Activated CD4-positive, alpha-beta T cell treated with anti-CD3 and anti-CD28 coated beads, Interleukin-2, amount 10 ng/mL, durations not matched to agents 24 days and 14 days (primary cell): ENCODE measurements around the gene CALML6. TPM values are rescaled to one million over a fixed set of nuclear protein-coding genes. Genes with fewer than 3 reads are reported as not detected.

ENCODE experiments used
- DNase-seq: peaks from one replicate; pipeline ENCODE4 v3.0.0; 2022
- H3K27ac Mint-ChIP-seq: one replicate; pipeline ENCODE4 v1.8.0; 2022; ENCODE audit warnings: mild to moderate bottlenecking, mixed read lengths
- H3K27me3 Mint-ChIP-seq: one replicate; pipeline ENCODE4 v1.8.0; 2022; ENCODE audit warnings: mixed read lengths
- H3K36me3 Mint-ChIP-seq: one replicate; pipeline ENCODE4 v1.8.0; 2022; ENCODE audit warnings: low read depth, mild to moderate bottlenecking, mixed read lengths
- H3K4me1 Mint-ChIP-seq: one replicate; pipeline ENCODE4 v1.8.0; 2021; ENCODE audit warnings: mixed read lengths
- H3K4me3 Mint-ChIP-seq: one replicate; pipeline ENCODE4 v1.8.0; 2022; ENCODE audit warnings: mild to moderate bottlenecking, moderate library complexity, mixed read lengths
- H3K9me3 Mint-ChIP-seq: one replicate; pipeline ENCODE4 v1.8.0; 2021; ENCODE audit warnings: mixed read lengths
- intact Hi-C: fragments of 100-400 bp; cut with micrococcal nuclease; formaldehyde crosslinking; loops from one replicate; pipeline ENCODE4 v1.15.1; 2023
- total RNA-seq: library from RNA; stranded (reverse); gene quantifications from 2 replicates; pipeline ENCODE4 v1.2.3, GENCODE V29; 2022

The CALML6 gene
- total RNA-seq, 1 donor from 2014 or later = not detected

DNA sequence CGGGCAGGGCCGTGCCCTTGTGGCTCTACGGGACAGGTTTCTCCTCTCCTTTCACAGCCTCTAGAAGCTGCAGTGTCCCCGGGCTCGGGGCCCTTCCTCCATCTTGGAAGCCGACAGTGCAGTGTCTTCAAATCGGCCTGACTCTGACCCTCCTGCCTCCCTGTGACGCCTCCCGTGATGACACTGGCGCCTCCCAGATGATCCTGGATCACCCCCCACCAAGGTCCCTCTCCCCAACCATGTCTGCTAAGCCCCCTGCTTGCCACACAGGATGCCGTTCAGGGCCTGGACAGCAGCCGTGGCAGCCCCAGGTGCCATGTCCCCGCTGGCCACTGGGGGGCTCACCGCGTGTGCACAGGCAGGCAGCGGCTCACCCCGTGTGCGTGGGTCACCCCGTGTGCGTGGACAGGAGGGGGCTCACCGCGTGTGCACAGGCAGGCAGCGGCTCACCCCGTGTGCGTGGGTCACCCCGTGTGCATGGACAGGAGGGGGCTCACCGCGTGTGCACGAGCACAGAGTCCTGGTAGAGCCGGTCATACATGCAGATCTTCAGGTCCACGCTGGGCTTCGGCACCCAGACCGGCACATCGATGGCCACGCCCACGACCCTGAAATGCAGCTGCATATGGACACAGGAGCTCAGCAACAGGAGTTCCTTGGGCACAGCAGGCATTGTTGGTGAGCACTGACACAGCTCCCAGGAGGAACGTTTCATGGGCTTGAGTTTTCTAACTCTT is 28.9 kb downstream of the CALML6 start:
- peak; percentile 84 for DNase-seq
- no peaks in the 10 kb centered on the region for H3K4me1 Mint-ChIP-seq
- no peaks in the 10 kb centered on the region for H3K36me3 Mint-ChIP-seq
- intact Hi-C loops = no loop called here
- no peak overlapping the region for H3K27ac Mint-ChIP-seq
- H3K4me3 Mint-ChIP-seq = no peak overlapping the region
- H3K27me3 Mint-ChIP-seq = no peaks in the 10 kb centered on the region
- no peaks in the 10 kb centered on the region for H3K9me3 Mint-ChIP-seq

- Mint-ChIP-seq H3K27me3 (no peaks in the 10 kb centered on the region), H3K36me3 (no peaks in the 10 kb centered on the region), H3K9me3 (peaks cover 2% of the 10 kb centered on the region), H3K4me3 (no peak overlapping the region), H3K27ac (no peak overlapping the region), H3K4me1 (no peaks in the 10 kb centered on the region)
- no peak for DNase-seq
- intact Hi-C loops = no loop called here
Measured at GRCh38 chr1:1945782-1946393, 30.8 kb downstream of the CALML6 start.

- no peaks in the 10 kb centered on the region for H3K36me3 Mint-ChIP-seq
- peaks cover 8% of the 10 kb centered on the region for H3K9me3 Mint-ChIP-seq
- H3K27me3 Mint-ChIP-seq = no peaks in the 10 kb centered on the region
- DNase-seq = no peak
- H3K4me1 Mint-ChIP-seq = no peaks in the 10 kb centered on the region
- H3K4me3 Mint-ChIP-seq = no peak overlapping the region
- H3K27ac Mint-ChIP-seq = no peak overlapping the region
- intact Hi-C loops = no loop called here
Measured at GRCh38 chr1:1946540-1946939, 31.5 kb downstream of the CALML6 start.

DNA sequence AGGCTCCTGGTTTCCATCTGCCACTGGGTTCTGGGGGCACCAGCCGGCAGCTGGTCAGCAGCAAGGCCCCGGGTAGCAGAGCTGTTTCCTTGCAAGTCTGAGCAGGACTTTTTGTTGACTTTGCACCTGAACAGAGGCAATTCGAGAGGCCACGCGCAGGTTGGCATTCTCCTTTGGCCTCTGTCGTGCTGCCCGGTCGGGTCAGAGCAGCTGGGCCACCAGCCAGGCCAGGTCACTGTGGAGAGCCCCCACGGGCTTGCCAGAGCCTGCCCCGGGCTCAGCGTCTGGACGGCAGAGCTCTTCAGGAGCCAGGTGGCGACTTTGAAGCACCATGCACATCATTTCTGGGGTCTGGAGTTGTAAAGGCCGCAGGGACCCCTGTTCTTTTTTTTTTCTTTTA is 32.4 kb downstream of the CALML6 start:
- no peaks in the 10 kb centered on the region for H3K36me3 Mint-ChIP-seq
- intact Hi-C loops = no loop called here

DNA sequence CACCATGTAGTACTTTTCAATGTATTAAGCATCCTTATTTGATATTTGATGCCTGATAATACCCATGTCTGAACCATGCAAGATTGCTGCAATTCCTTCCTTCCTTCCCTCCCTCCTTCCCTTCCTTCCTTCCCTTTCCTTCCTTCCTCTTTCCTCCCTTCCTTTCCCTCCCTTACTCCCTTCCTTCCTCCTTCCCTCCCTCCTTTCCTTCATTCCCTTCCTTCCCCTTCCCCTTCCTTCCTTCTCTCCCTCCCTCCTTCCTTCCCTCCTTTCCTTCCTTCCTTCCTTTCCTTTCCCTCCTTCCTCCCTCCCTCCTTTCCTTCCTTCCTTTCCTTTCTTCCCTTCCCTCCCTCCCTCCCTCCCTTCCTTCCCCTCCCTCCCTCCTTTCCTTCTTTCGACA is 33.7 kb downstream of the CALML6 start:
- H3K4me1 Mint-ChIP-seq = no peaks in the 10 kb centered on the region
- H3K36me3 Mint-ChIP-seq = no peaks in the 10 kb centered on the region
- no peak overlapping the region for H3K27ac Mint-ChIP-seq
- no peaks in the 10 kb centered on the region for H3K27me3 Mint-ChIP-seq
- peaks cover 10% of the 10 kb centered on the region for H3K9me3 Mint-ChIP-seq
- H3K4me3 Mint-ChIP-seq = no peak overlapping the region
- DNase-seq = no peak
- intact Hi-C loops = no loop called here

More for the DNA sequence above, 32.4 kb downstream of the CALML6 start:
- no peaks in the 10 kb centered on the region for H3K4me1 Mint-ChIP-seq
- no peak overlapping the region for H3K27ac Mint-ChIP-seq
- no peak for DNase-seq
- H3K9me3 Mint-ChIP-seq = peaks cover 10% of the 10 kb centered on the region
- H3K27me3 Mint-ChIP-seq = no peaks in the 10 kb centered on the region
- no peak overlapping the region for H3K4me3 Mint-ChIP-seq

GRCh38 chr1:1950940-1951339 is 35.9 kb downstream of the CALML6 start:
- Mint-ChIP-seq H3K36me3 (no peaks in the 10 kb centered on the region), H3K9me3 (peaks cover 10% of the 10 kb centered on the region), H3K4me3 (no peak overlapping the region), H3K4me1 (no peaks in the 10 kb centered on the region), H3K27ac (no peak overlapping the region), H3K27me3 (no peaks in the 10 kb centered on the region)
- intact Hi-C loops = no loop called here
- DNase-seq = no peak

DNA sequence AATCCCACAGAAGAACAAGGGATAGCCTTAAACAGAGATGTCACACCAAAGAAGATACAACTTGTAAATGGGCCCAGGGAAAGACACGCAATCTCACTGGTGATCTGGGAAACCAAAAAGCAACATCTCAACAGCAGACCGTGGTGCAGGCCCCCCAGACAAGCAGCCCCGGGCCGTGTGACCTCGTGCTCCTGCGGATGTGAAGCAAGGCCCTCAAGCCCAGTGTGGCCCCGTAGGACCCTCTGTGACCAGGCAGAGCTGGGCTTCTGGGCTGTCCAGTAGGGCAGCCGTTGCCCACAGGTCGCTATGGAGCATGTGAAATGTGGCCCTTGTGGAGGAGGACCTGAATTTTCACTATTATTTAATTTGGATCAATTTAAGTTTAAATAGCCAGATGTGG is 39.0 kb downstream of the CALML6 start:
- DNase-seq = no peak
- Mint-ChIP-seq H3K9me3 (peaks cover 10% of the 10 kb centered on the region), H3K4me1 (no peaks in the 10 kb centered on the region), H3K4me3 (no peak overlapping the region), H3K27me3 (no peaks in the 10 kb centered on the region), H3K36me3 (no peaks in the 10 kb centered on the region), H3K27ac (no peak overlapping the region)
- intact Hi-C loops = no loop called here

- no peaks in the 10 kb centered on the region for H3K36me3 Mint-ChIP-seq
- H3K4me3 Mint-ChIP-seq = no peak overlapping the region
- no peaks in the 10 kb centered on the region for H3K27me3 Mint-ChIP-seq
- peaks cover 10% of the 10 kb centered on the region for H3K9me3 Mint-ChIP-seq
- H3K27ac Mint-ChIP-seq = no peak overlapping the region
- DNase-seq = no peak
- intact Hi-C loops = no loop called here
- no peaks in the 10 kb centered on the region for H3K4me1 Mint-ChIP-seq
Measured at GRCh38 chr1:1954831-1955441, 39.9 kb downstream of the CALML6 start.

GRCh38 chr1:1955621-1956094 is 40.6 kb downstream of the CALML6 start:
- intact Hi-C loops = no loop called here
- Mint-ChIP-seq H3K27me3 (peaks cover under 1% of the 10 kb centered on the region), H3K27ac (no peak overlapping the region), H3K9me3 (peaks cover 10% of the 10 kb centered on the region), H3K4me1 (no peaks in the 10 kb centered on the region), H3K4me3 (no peak overlapping the region), H3K36me3 (no peaks in the 10 kb centered on the region)
- no peak for DNase-seq

GRCh38 chr1:1956101-1956500 is 41.0 kb downstream of the CALML6 start:
- intact Hi-C loops = no loop called here
- no peak for DNase-seq
- H3K27ac Mint-ChIP-seq = no peak overlapping the region
- H3K4me3 Mint-ChIP-seq = no peak overlapping the region
- H3K36me3 Mint-ChIP-seq = no peaks in the 10 kb centered on the region
- peaks cover 6% of the 10 kb centered on the region for H3K9me3 Mint-ChIP-seq
- no peaks in the 10 kb centered on the region for H3K4me1 Mint-ChIP-seq
- H3K27me3 Mint-ChIP-seq = peaks cover 5% of the 10 kb centered on the region

DNA sequence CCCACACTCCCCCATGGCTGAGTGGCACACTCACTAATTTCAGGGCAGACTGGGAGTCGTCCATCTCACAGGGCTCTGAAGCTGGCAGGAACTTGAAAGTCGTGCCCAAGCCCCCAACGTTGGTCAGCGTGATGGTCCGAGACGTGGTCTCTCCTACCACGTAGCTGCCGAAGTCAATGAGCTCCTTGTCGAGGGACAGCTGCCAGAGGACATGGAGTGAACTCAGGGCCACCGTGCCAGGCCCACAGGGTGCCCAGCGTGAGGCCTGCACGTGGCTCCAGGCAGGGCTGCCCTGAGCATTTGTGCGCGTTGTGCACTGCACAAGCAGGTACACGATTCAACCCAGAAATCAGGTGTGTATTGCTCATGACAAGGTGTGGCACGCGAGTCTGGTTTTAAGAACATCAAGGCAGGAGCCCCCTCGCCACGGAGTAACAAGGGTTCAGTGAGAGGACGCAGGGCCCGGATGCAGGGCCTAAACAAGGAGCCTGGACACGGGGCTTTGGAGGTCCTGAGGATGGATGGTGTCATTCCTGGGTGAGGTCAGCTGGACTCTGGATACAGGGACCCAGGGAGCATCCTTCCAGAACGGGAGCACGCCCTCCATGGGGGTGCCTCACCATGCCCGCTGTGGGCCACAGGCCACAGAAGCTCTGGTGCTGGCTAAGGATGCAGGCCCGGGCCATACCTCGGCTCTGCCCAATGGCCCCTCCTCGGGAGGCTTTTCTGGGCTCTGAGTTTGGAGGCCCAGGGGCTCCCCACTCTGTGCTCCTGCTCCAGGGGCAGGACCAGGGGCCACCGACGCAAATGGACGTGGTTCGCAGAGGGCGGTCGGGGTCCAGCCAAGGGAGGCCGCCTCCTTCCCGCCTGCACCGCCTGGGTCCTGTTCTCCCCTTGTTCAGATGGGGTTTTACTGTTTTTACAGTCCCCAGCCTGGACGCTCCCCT is 41.8 kb downstream of the CALML6 start:
- no peak overlapping the region for H3K27ac Mint-ChIP-seq
- no peak for DNase-seq
- no peaks in the 10 kb centered on the region for H3K36me3 Mint-ChIP-seq
- no peaks in the 10 kb centered on the region for H3K9me3 Mint-ChIP-seq
- no peak overlapping the region for H3K4me3 Mint-ChIP-seq
- intact Hi-C loops = no loop called here
- H3K27me3 Mint-ChIP-seq = peaks cover 6% of the 10 kb centered on the region
- no peaks in the 10 kb centered on the region for H3K4me1 Mint-ChIP-seq

DNA sequence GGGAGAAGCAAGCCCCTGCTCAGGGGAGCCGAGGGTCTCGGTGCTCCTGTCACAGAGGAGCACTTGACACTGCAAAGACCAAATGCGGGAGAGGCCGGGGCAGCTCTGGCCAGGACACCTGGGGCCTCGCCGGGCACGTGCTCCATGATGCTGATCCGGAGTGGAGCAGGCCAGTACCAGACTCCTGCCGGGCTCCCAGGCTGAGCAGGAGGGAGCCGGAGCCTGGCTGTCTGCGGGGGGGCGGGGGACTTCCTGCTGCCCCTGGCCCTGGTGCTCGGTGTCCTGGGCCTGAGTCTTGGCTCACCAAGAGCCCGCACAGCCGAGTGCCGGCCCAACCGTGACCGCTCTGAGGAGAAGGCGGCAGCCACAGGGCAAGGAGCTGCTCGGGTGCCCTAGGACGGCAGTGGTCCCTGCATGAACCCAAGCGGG is 42.5 kb downstream of the CALML6 start:
- intact Hi-C loops = no loop called here
- no peak overlapping the region for H3K4me3 Mint-ChIP-seq
- H3K27me3 Mint-ChIP-seq = peaks cover 6% of the 10 kb centered on the region

GRCh38 chr1:1958071-1958541 is 43.0 kb downstream of the CALML6 start:
- Mint-ChIP-seq H3K4me3 (no peak overlapping the region), H3K36me3 (no peaks in the 10 kb centered on the region), H3K27ac (no peak overlapping the region), H3K4me1 (no peaks in the 10 kb centered on the region), H3K27me3 (peaks cover 6% of the 10 kb centered on the region), H3K9me3 (no peaks in the 10 kb centered on the region)
- intact Hi-C loops = no loop called here
- DNase-seq = no peak

More for the DNA sequence above, 42.5 kb downstream of the CALML6 start:
- Mint-ChIP-seq H3K27ac (no peak overlapping the region), H3K4me1 (no peaks in the 10 kb centered on the region), H3K36me3 (no peaks in the 10 kb centered on the region), H3K9me3 (no peaks in the 10 kb centered on the region)
- no peak for DNase-seq
